Tibial artery (tissue), 4 donors: Measurements from ENCODE around the gene GLRA2.
"Not testable (repeated sequence)": the region's sequence is repeated elsewhere in the genome, so short reads cannot be mapped to it uniquely, and the experiment has no call there.

ENCODE experiments used
- DNase-seq, 2 donors: peaks; one replicate each; pipeline ENCODE4 v3.0.0-alpha.2; 2019
- H3K27ac ChIP-seq, 2 donors: fragments of 200-600 bp; sonication (generic) in 1 of 2; 1 replicate in 1 of 2; 2 replicates in 1 of 2; pipeline ENCODE4 v1.5.1; 2018 to 2019; ENCODE audit warnings: mild to moderate bottlenecking in 1 of 2
- H3K27me3 ChIP-seq, 2 donors: fragments of 200-600 bp; sonication (generic) in 1 of 2; one replicate each; pipeline versions ENCODE4 v1.5.1 to v1.6.0; 2016 to 2019
- H3K36me3 ChIP-seq, 3 donors: fragments of 200-600 bp; sonication (generic) in 2 of 3; one replicate each; pipeline ENCODE4 v1.5.1; 2016 to 2019; ENCODE audit warnings: mild to moderate bottlenecking in 2 of 3
- H3K4me1 ChIP-seq, 4 donors: fragments of 200-600 bp; sonication (generic) in 2 of 4; 1 replicate in 3 of 4; 2 replicates in 1 of 4; pipeline ENCODE4 v1.5.1; 2016 to 2019
- H3K4me3 ChIP-seq, 2 donors: fragments of 200-600 bp; sonication (generic) in 1 of 2; 1 replicate in 1 of 2; 2 replicates in 1 of 2; pipeline ENCODE4 v1.5.1; 2018 to 2019; ENCODE audit warnings: mild to moderate bottlenecking in 2 of 2
- H3K9me3 ChIP-seq, 3 donors: fragments of 200-600 bp; sonication (generic) in 1 of 3; one replicate each; pipeline ENCODE4 v1.5.1; 2016 to 2019
- intact Hi-C: fragments of 100-400 bp; cut with DNase I; formaldehyde crosslinking; loops from one replicate; pipeline ENCODE4 v1.15.0; 2023; ENCODE audit warnings: low total_unique reads
- TF ChIP-seq, protein P1 (sequence below), 2 experiments: fragments of 200-600 bp in 1 of 2; fragments of 450-650 bp in 1 of 2; IDR thresholded peaks; one replicate each; pipeline ENCODE4 v1.5.1; 2017 to 2019; ENCODE audit warnings: antibody characterized with exemption in 2 of 2, mild to moderate bottlenecking in 1 of 2, moderate library complexity in 1 of 2

Gene GLRA2

DNA sequence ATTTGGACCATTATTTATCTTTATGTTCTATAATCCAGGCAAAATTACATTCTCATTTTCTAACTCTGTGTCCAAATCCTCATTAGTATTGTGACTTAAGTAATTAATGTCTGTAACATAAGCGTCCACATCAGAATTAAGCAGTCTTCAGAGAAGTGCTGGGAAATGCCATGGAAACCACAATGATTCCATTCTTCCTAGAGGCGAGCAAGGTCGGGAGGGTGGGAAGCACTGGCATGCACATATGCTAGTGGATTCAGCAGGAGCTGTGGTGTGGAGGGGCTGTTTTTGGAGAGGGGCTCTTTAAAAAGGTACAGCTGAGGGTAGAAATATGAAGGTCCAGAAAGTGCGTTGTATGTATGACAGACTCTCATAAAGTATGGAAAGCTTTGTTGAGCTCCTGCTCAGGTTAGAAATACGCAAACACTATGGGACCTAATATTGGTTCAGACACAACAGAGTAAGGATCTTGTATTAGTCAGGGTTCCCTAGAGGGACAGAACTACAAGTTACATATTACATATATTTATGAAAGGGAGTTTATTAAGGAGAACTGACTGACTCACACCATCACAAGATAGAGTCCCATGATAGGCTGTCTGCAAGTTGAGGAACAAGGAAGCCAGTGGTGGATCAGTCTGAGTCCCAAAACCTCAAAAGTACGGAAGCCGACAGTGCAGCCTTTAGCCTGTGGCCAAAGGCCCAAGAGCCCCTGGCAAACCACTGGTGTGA is 61.5 kb downstream of the GLRA2 start:
- H3K4me3 ChIP-seq, result no peak overlapping the region
- TF ChIP-seq, protein P1, sequence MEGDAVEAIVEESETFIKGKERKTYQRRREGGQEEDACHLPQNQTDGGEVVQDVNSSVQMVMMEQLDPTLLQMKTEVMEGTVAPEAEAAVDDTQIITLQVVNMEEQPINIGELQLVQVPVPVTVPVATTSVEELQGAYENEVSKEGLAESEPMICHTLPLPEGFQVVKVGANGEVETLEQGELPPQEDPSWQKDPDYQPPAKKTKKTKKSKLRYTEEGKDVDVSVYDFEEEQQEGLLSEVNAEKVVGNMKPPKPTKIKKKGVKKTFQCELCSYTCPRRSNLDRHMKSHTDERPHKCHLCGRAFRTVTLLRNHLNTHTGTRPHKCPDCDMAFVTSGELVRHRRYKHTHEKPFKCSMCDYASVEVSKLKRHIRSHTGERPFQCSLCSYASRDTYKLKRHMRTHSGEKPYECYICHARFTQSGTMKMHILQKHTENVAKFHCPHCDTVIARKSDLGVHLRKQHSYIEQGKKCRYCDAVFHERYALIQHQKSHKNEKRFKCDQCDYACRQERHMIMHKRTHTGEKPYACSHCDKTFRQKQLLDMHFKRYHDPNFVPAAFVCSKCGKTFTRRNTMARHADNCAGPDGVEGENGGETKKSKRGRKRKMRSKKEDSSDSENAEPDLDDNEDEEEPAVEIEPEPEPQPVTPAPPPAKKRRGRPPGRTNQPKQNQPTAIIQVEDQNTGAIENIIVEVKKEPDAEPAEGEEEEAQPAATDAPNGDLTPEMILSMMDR (IDR thresholded peaks at IDR 0.05), result no peak
- no peaks in the 10 kb centered on the region for H3K9me3 ChIP-seq
- H3K27me3 ChIP-seq, result no peaks in the 10 kb centered on the region
- H3K4me1 ChIP-seq, result no peaks in the 10 kb centered on the region
- H3K27ac ChIP-seq, result no peak overlapping the region
- no peaks in the 10 kb centered on the region for H3K36me3 ChIP-seq
- no peak for DNase-seq
- intact Hi-C loops, result no loop called here

DNA sequence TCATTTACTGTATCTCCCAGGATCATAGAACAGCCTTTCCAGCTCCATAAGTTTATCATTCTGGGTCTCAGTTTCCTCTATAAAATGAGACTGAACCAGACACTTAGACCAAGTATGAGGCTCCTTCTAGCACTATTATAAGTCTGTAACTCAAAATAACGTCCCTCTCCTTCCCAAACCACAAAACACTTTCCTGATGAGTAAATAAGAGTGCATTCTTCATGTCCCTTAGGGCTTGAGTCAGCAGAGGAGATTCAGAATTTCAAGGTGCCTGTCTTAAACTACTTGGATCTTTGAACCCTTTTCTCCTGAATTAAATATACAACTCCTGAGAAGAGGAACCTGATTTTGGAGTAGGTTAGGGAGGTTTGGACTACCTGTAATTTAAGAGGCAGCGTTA is 62.6 kb downstream of the GLRA2 start:
- no peaks in the 10 kb centered on the region for H3K27me3 ChIP-seq
- no peak overlapping the region for H3K4me3 ChIP-seq
- intact Hi-C loops, result no loop called here
- no peaks in the 10 kb centered on the region for H3K9me3 ChIP-seq
- no peak for DNase-seq
- TF ChIP-seq, protein P1 (IDR thresholded peaks at IDR 0.05), result no peak
- H3K27ac ChIP-seq, result no peak overlapping the region
- H3K4me1 ChIP-seq, result no peaks in the 10 kb centered on the region
- H3K36me3 ChIP-seq, result no peaks in the 10 kb centered on the region

DNA sequence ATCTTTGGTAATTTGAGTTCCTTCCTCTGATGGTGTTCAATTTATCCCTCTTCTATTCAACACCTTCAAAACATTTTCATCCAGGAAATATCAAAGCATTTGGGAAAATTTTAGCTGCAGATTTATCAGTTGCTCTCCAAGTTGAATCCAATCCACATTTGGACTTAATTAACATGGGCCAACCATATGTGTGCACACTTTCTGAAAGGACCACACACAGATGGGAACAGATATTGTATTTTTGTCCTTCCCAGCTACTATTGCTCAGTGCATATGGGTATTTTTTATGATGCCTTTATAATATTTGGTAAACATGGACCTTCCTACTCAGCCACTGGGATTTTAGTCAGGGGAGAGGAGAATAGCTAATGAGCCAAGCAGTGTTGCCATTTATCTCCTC is 65.2 kb downstream of the GLRA2 start:
- Histone ChIP-seq H3K9me3 (no peaks in the 10 kb centered on the region), H3K27ac (no peak overlapping the region), H3K36me3 (no peaks in the 10 kb centered on the region), H3K4me3 (no peak overlapping the region), H3K4me1 (no peaks in the 10 kb centered on the region), H3K27me3 (no peaks in the 10 kb centered on the region)
- TF ChIP-seq, protein P1 (IDR thresholded peaks at IDR 0.05), result no peak
- no peak for DNase-seq
- intact Hi-C loops, result no loop called here

DNA sequence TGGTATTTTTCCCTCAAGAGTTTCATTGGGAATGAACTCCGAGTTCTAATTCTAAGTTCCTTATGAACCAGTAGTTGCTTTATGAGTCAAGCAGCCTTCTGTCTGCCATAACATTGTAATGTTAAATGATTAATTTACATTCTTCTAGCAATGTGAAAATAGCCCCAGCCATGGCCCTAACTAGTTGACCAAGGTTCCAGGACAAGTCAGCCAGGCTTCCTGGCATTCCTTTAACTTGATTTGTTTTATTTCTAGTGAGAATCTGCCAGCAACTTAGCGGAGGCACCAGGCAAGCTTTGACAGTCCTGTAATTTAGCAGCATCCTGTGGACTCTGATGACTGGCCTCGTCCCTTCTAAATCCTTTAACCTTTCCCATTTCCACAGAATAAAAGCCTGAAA is 69.0 kb downstream of the GLRA2 start:
- TF ChIP-seq, protein P1 (IDR thresholded peaks at IDR 0.05), result no peak
- H3K4me3 ChIP-seq, result no peak overlapping the region
- intact Hi-C loops, result no loop called here
- no peaks in the 10 kb centered on the region for H3K4me1 ChIP-seq
- no peak for DNase-seq
- no peaks in the 10 kb centered on the region for H3K27me3 ChIP-seq
- H3K36me3 ChIP-seq, result no peaks in the 10 kb centered on the region
- H3K9me3 ChIP-seq, result no peaks in the 10 kb centered on the region
- H3K27ac ChIP-seq, result no peak overlapping the region

DNA sequence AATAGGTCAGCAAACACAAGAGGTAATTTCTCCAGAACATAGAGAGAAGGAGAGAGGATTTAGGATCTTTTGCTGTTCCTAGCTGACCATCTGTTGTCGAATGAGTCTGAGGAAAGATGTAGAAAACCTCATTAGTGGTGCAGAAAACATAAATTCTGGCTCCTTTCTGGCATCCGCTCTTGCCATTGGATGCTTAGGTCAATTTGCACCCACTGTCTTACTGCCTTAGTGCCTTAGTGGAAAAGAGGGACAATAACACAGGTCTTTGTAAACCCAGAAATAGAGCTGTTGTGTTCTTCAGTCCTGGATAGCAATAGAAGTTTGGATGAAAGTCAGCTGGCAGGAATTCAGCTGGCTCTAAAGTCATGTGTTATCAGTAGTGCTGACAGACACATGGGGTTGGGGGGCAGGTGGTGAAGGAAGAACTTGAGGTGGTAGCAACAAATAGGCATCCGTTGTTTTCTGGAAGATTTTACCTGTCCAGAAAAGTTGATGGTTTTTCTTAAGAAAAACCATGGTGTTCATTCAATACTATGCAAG is 78.2 kb downstream of the GLRA2 start:
- no peak for DNase-seq
- Histone ChIP-seq H3K36me3 (no peaks in the 10 kb centered on the region), H3K27ac (no peak overlapping the region), H3K9me3 (no peaks in the 10 kb centered on the region), H3K4me3 (no peak overlapping the region), H3K27me3 (no peaks in the 10 kb centered on the region), H3K4me1 (no peaks in the 10 kb centered on the region)
- intact Hi-C loops, result no loop called here
- TF ChIP-seq, protein P1 (IDR thresholded peaks at IDR 0.05), result no peak

DNA sequence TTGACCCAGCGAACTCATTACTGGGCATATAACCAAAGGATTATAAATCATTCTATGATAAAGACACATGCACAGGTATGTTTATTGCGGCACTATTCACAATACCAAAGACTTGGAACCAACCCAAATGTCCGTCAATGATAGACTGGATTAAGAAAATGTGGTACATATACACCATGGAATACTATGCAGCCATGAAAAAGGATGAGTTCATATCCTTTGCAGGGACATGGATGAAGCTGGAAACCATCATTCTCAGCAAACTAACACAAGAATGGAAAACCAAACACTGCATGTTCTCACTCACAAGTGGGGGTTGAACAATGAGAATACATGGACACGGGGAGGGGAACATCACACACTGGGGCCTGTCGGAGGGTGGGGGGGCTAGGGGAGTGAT is 83.1 kb downstream of the GLRA2 start:
- H3K4me1 ChIP-seq, H3K36me3 ChIP-seq, intact Hi-C loops, DNase-seq, H3K9me3 ChIP-seq, H3K4me3 ChIP-seq, H3K27ac ChIP-seq, H3K27me3 ChIP-seq: not testable (repeated sequence)
